BLaER1 treated with 17β-estradiol and CSF1 and Interleukin-3, amounts not matched to agents 10 nM and 100 nM (cell line): ENCODE data around the gene TTLL13.
A peak's percentile ranks its signal among the peaks of the same experiment; 100 is the strongest.
"Not testable (repeated sequence)": the region's sequence is repeated elsewhere in the genome, so short reads cannot be mapped to it uniquely, and the experiment has no call there.

Experiments
- H3K27ac ChIP-seq, 11 experiments: shearing (Covaris generic); formaldehyde crosslinking; 2 replicates each; pipeline ENCODE4 v1.8.1; 2022
- H3K27me3 ChIP-seq, 11 experiments: shearing (Covaris generic); formaldehyde crosslinking; 2 replicates each; pipeline ENCODE4 v1.8.1; 2022
- H3K36me3 ChIP-seq, 11 experiments: shearing (Covaris generic); formaldehyde crosslinking; 2 replicates each; pipeline ENCODE4 v1.8.1; 2022
- H3K4me1 ChIP-seq, 10 experiments: shearing (Covaris generic); formaldehyde crosslinking; 2 replicates each; pipeline ENCODE4 v1.8.1; 2022
- H3K4me2 ChIP-seq, 11 experiments: shearing (Covaris generic); formaldehyde crosslinking; 2 replicates each; pipeline ENCODE4 v1.8.1; 2022
- H3K4me3 ChIP-seq, 10 experiments: shearing (Covaris generic); formaldehyde crosslinking; 2 replicates each; pipeline ENCODE4 v1.8.1; 2022
- H3K9ac ChIP-seq, 11 experiments: shearing (Covaris generic); formaldehyde crosslinking; 2 replicates each; pipeline ENCODE4 v1.8.1; 2022
- H3K9me3 ChIP-seq, 11 experiments: shearing (Covaris generic); formaldehyde crosslinking; replicated peaks in 1 of 11; 2 replicates each; pipeline ENCODE4 v1.8.1; 2022
- H4K20me1 ChIP-seq, 11 experiments: shearing (Covaris generic); formaldehyde crosslinking; 2 replicates each; pipeline ENCODE4 v1.8.1; 2022
- Cebpa-rat ChIP-seq, 11 experiments: shearing (Covaris generic); IDR thresholded peaks; 2 replicates each; pipeline ENCODE4 v1.8.1; 2022

Gene TTLL13

GRCh38 chr15:90294159-90294558 is 44.8 kb downstream of the TTLL13 start:
- no peaks in the 10 kb centered on the region for H3K9me3 ChIP-seq
- no peaks in the 10 kb centered on the region for H3K27me3 ChIP-seq
- TF ChIP-seq Cebpa-rat (IDR thresholded peaks at IDR 0.05): no peak
- no peak overlapping the region for H3K9ac ChIP-seq
- peak overlapping the region in 9 of 11 experiments; percentile 15 to 79 (median 71); a peak in 13 of 22 replicates for H3K4me2 ChIP-seq
- no peaks in the 10 kb centered on the region for H4K20me1 ChIP-seq
- peaks cover 4 to 44% (median 31%) of the 10 kb centered on the region in 10 experiments; a peak in 19 of 20 replicates for H3K4me1 ChIP-seq
- no peak overlapping the region for H3K4me3 ChIP-seq
- H3K27ac ChIP-seq: no peak overlapping the region
- H3K36me3 ChIP-seq: no peaks in the 10 kb centered on the region

- Histone ChIP-seq H3K4me1 (peaks cover 4 to 44% (median 31%) of the 10 kb centered on the region in 10 experiments; a peak in 19 of 20 replicates), H3K4me2 (peak overlapping the region in 8 of 11 experiments; percentile 37 to 79 (median 72); a peak in 14 of 22 replicates), H3K27me3 (no peaks in the 10 kb centered on the region), H3K36me3 (no peaks in the 10 kb centered on the region), H3K27ac (no peak overlapping the region), H4K20me1 (no peaks in the 10 kb centered on the region), H3K9me3 (no peaks in the 10 kb centered on the region), H3K4me3 (no peak overlapping the region), H3K9ac (no peak overlapping the region)
- TF ChIP-seq Cebpa-rat (IDR thresholded peaks at IDR 0.05): no peak
Measured at GRCh38 chr15:90294601-90295269, 45.4 kb downstream of the TTLL13 start.

- Histone ChIP-seq H4K20me1 (no peaks in the 10 kb centered on the region), H3K4me2 (peak overlapping the region in 9 of 11 experiments; percentile 6 to 79 (median 67); a peak in 16 of 22 replicates)
Measured at GRCh38 chr15:90295270-90295648, 45.9 kb downstream of the TTLL13 start.

GRCh38 chr15:90296316-90296884 is 47.0 kb downstream of the TTLL13 start:
- not testable (repeated sequence) for H3K27ac ChIP-seq, H3K4me2 ChIP-seq, H4K20me1 ChIP-seq, H3K36me3 ChIP-seq, H3K27me3 ChIP-seq, H3K9me3 ChIP-seq, H3K9ac ChIP-seq, H3K4me3 ChIP-seq
- H3K4me1 ChIP-seq: peaks cover 4 to 44% (median 32%) of the 10 kb centered on the region in 10 experiments; a peak in 19 of 20 replicates

More at GRCh38 chr15:90295270-90295648, 45.9 kb downstream of the TTLL13 start:
- Histone ChIP-seq H3K27me3 (no peaks in the 10 kb centered on the region), H3K9ac (no peak overlapping the region), H3K9me3 (no peaks in the 10 kb centered on the region), H3K36me3 (no peaks in the 10 kb centered on the region), H3K4me1 (peaks cover 4 to 44% (median 31%) of the 10 kb centered on the region in 10 experiments; a peak in 19 of 20 replicates), H3K4me3 (no peak overlapping the region), H3K27ac (no peak overlapping the region)
- no peak for TF ChIP-seq Cebpa-rat (IDR thresholded peaks at IDR 0.05)

- Histone ChIP-seq H3K4me2 (no peak overlapping the region), H3K36me3 (no peaks in the 10 kb centered on the region), H3K27me3 (no peaks in the 10 kb centered on the region), H3K9me3 (no peaks in the 10 kb centered on the region), H3K4me3 (no peak overlapping the region), H3K9ac (no peak overlapping the region), H4K20me1 (no peaks in the 10 kb centered on the region), H3K27ac (no peak overlapping the region), H3K4me1 (peaks cover 4 to 41% (median 32%) of the 10 kb centered on the region in 10 experiments; a peak in 19 of 20 replicates)
- TF ChIP-seq Cebpa-rat (IDR thresholded peaks at IDR 0.05): no peak
Measured at GRCh38 chr15:90297021-90297420, 47.7 kb downstream of the TTLL13 start.

GRCh38 chr15:90300541-90300940 is 51.2 kb downstream of the TTLL13 start:
- no peak overlapping the region for H3K27ac ChIP-seq
- peaks cover under 1 to 12% (median 4%) of the 10 kb centered on the region in 10 experiments; a peak in 15 of 20 replicates for H3K4me1 ChIP-seq
- no peaks in the 10 kb centered on the region for H3K36me3 ChIP-seq
- no peak overlapping the region for H3K9ac ChIP-seq
- no peaks in the 10 kb centered on the region for H4K20me1 ChIP-seq
- no peak overlapping the region for H3K4me2 ChIP-seq
- no peaks in the 10 kb centered on the region for H3K9me3 ChIP-seq
- no peak for TF ChIP-seq Cebpa-rat (IDR thresholded peaks at IDR 0.05)
- no peak overlapping the region for H3K4me3 ChIP-seq
- no peaks in the 10 kb centered on the region for H3K27me3 ChIP-seq

DNA sequence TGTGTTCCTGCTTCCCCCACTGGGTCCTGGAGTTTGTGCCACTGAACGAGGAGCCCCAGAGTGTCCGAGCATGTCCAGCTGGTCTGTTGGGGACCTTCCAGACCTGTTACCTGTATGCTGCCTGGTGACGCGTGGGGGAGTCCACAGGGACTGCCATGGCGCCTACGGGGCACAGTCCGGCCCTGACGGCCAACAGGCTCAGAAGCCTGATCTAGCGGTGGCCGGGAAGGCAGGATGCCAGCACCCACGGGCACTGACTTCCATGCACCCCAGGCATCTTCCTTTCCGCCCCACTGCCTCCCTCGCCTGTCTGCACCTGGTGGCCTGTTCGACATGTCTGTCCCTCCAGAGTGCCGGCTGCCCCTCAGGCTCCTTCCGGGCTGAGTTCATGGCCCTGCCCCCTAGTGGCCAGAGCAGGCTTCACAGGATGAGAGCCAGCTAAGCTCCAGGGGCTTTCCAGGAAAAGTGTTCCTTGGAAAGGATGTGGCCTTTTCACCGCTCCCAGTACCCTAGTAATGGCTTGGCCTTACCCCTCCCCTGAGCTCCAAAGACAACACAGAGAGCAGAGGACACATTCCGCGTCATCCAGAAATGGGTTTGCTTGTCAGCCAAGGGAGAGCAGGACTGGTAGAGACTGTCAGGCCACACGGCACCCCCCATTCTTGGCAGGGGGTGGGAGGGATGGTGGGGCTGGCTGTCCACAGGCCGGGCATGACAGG is 51.8 kb downstream of the TTLL13 start:
- no peaks in the 10 kb centered on the region for H4K20me1 ChIP-seq
- peaks cover 0 to 11% (median 7%) of the 10 kb centered on the region in 10 experiments; a peak in 17 of 20 replicates for H3K4me1 ChIP-seq
- H3K9me3 ChIP-seq: no peaks in the 10 kb centered on the region
- H3K27me3 ChIP-seq: no peaks in the 10 kb centered on the region
- no peaks in the 10 kb centered on the region for H3K36me3 ChIP-seq
- no peak overlapping the region for H3K9ac ChIP-seq
- H3K4me3 ChIP-seq: no peak overlapping the region
- TF ChIP-seq Cebpa-rat (IDR thresholded peaks at IDR 0.05): no peak
- H3K27ac ChIP-seq: no peak overlapping the region
- peak overlapping the region in 3 of 11 experiments; percentile 18 to 23 (median 20); a peak in 3 of 22 replicates for H3K4me2 ChIP-seq

DNA sequence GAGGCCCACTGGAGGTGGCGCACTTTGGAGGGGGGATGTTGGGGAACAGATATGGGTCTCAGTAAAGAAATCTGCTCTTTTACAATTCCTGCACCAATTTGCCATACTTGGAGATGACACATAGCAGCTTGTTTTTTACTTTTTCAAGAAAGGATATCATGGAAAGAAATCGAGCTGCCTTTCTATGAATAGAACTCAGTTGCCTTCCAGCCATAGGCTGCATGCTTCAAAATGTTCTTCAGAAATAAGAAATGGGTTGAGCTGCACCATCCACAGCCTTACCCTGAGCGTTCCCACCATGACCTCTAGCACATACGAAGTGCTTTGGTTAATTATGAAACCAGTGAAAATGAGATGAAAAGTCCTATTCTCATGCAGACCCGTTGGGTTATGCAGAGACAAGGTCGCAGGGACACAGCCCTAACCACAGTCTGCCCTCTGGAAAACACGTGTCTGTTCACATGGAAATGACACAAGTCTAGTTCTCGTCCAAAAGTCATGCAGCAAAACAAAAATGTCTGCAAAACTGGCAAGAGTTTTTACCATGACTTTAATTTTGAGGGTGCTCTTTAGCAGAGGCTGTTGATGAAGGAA is 52.4 kb downstream of the TTLL13 start:
- no peak for TF ChIP-seq Cebpa-rat (IDR thresholded peaks at IDR 0.05)
- H3K9ac ChIP-seq: no peak overlapping the region
- H3K4me2 ChIP-seq: no peak overlapping the region
- no peaks in the 10 kb centered on the region for H3K36me3 ChIP-seq
- no peaks in the 10 kb centered on the region for H3K9me3 ChIP-seq
- peaks cover 6 to 16% (median 13%) of the 10 kb centered on the region in 10 experiments; a peak in 18 of 20 replicates for H3K4me1 ChIP-seq
- no peak overlapping the region for H3K4me3 ChIP-seq
- H3K27ac ChIP-seq: no peak overlapping the region
- no peaks in the 10 kb centered on the region for H4K20me1 ChIP-seq
- H3K27me3 ChIP-seq: no peaks in the 10 kb centered on the region

GRCh38 chr15:90305355-90305754 is 56.0 kb downstream of the TTLL13 start:
- not testable (repeated sequence) for H4K20me1 ChIP-seq, H3K9me3 ChIP-seq, H3K9ac ChIP-seq, H3K27me3 ChIP-seq, H3K4me2 ChIP-seq, H3K4me3 ChIP-seq, H3K36me3 ChIP-seq, H3K27ac ChIP-seq
- peaks cover 6 to 26% (median 19%) of the 10 kb centered on the region in 10 experiments; a peak in 18 of 20 replicates for H3K4me1 ChIP-seq
